Common myeloid progenitor, CD34-positive (primary cell): ENCODE results near the gene ZNF562.
"Not testable (repeated sequence)": the region's sequence is repeated elsewhere in the genome, so short reads cannot be mapped to it uniquely, and the experiment has no call there.

Experiments
- CTCF ChIA-PET: fragments of 350-600 bp; sonication (Branson Sonifier 250); formaldehyde crosslinking; loops from one replicate; lab custom pipeline; 2021; ENCODE audit warnings: antibody characterized with exemption; lab: Charles Lee
- POLR2A ChIA-PET: fragments of 350-600 bp; sonication (Branson Sonifier 250); formaldehyde crosslinking; loops from one replicate; lab custom pipeline; 2021; ENCODE audit warnings: antibody characterized with exemption; lab: Charles Lee
- DNase-seq, 3 donors: peaks; one replicate each; pipeline versions ENCODE4 v3.0.0 to v3.0.0-alpha.2; 2013
- H3K27ac ChIP-seq, 2 experiments: 1 replicate in 1 of 2; 2 replicates in 1 of 2; pipeline ENCODE4 v1.7.0; 2013; ENCODE audit warnings: inconsistent platforms in 2 of 2, low read length in 2 of 2, mild to moderate bottlenecking in 2 of 2, low read depth in 1 of 2, moderate library complexity in 1 of 2; ENCODE audit not compliant: severe bottlenecking in 2 of 2, insufficient read depth in 1 of 2, poor library complexity in 1 of 2
- H3K27me3 ChIP-seq, 5 experiments: replicated peaks in 2 of 5; 1 replicate in 3 of 5; 2 replicates in 2 of 5; pipeline versions ENCODE4 v1.6.1 to v1.7.0; 2013; ENCODE audit warnings: low read length in 4 of 5, mild to moderate bottlenecking in 2 of 5, moderate library complexity in 2 of 5, inconsistent platforms in 1 of 5; ENCODE audit not compliant: insufficient read depth in 5 of 5, control insufficient read depth in 4 of 5
- H3K36me3 ChIP-seq, 4 experiments: 1 replicate in 2 of 4; 2 replicates in 2 of 4; pipeline versions ENCODE4 v1.6.1 to v1.7.0; 2013; ENCODE audit warnings: low read length in 3 of 4, control low read depth in 1 of 4, mild to moderate bottlenecking in 1 of 4; ENCODE audit not compliant: control insufficient read depth in 4 of 4, insufficient read depth in 4 of 4
- H3K4me1 ChIP-seq, 4 experiments: 1 replicate in 3 of 4; 2 replicates in 1 of 4; pipeline versions ENCODE4 v1.6.1 to v1.7.1; 2013; ENCODE audit warnings: low read length in 3 of 4, mild to moderate bottlenecking in 3 of 4, control low read depth in 1 of 4, inconsistent platforms in 1 of 4, moderate library complexity in 1 of 4; ENCODE audit not compliant: control insufficient read depth in 4 of 4, insufficient read depth in 4 of 4; ENCODE audit errors: control extremely low read depth in 1 of 4
- H3K4me3 ChIP-seq, 7 experiments: 1 replicate in 4 of 7; 2 replicates in 3 of 7; pipeline versions ENCODE4 v1.5.1 to v1.7.0; 2013; ENCODE audit warnings: mild to moderate bottlenecking in 7 of 7, low read length in 6 of 7, moderate library complexity in 6 of 7, inconsistent platforms in 2 of 7, low read depth in 2 of 7, control low read depth in 1 of 7; ENCODE audit not compliant: insufficient read depth in 4 of 7, control insufficient read depth in 1 of 7; ENCODE audit errors: extremely low read depth in 1 of 7
- H3K9me3 ChIP-seq, 5 experiments: 1 replicate in 4 of 5; 2 replicates in 1 of 5; pipeline versions ENCODE4 v1.6.1 to v1.7.1; 2013; ENCODE audit warnings: low read length in 4 of 5, mild to moderate bottlenecking in 2 of 5, inconsistent platforms in 1 of 5, low read depth in 1 of 5, moderate library complexity in 1 of 5; ENCODE audit not compliant: control insufficient read depth in 4 of 5, insufficient read depth in 2 of 5; ENCODE audit errors: control extremely low read depth in 1 of 5
- WGBS: methylation state at CpG from one replicate; pipeline ENCODE4 v1.1.5; 2013; ENCODE audit not compliant: insufficient coverage; 5-methylcytosine and 5-hydroxymethylcytosine counted together

ZNF562 gene

DNA sequence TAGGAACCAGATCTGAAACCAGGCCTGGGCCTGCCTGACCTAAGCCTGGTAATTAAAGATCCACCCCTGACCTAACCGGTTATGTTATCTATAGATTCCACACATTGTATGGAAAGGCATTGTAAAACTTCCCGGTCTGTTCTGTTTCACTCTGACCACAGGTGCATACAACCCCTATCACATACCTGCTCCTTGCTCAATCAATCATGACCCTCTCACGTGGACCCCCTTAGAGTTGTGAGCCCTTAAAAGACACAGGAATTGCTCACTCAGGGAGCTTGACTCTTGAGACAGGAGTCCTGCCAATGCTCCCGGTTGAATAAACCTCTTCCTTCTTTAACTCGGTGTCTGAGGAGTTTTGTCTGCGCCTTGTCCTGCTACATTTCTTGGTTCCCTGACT is 27.3 kb upstream of the ZNF562 start:
- peaks cover 0 to 15% (median 8%) of the 10 kb centered on the region in 5 experiments for H3K9me3 ChIP-seq
- DNase-seq = no peak
- no peak overlapping the region for H3K4me3 ChIP-seq
- CTCF ChIA-PET = no interaction called here
- POLR2A ChIA-PET = no interaction called here
- no peaks in the 10 kb centered on the region for H3K36me3 ChIP-seq
- H3K27ac ChIP-seq = no peak overlapping the region
- no peaks in the 10 kb centered on the region for H3K27me3 ChIP-seq
- WGBS = 92% methylated on average over 2 of the region's 6 CpGs
- no peaks in the 10 kb centered on the region for H3K4me1 ChIP-seq

DNA sequence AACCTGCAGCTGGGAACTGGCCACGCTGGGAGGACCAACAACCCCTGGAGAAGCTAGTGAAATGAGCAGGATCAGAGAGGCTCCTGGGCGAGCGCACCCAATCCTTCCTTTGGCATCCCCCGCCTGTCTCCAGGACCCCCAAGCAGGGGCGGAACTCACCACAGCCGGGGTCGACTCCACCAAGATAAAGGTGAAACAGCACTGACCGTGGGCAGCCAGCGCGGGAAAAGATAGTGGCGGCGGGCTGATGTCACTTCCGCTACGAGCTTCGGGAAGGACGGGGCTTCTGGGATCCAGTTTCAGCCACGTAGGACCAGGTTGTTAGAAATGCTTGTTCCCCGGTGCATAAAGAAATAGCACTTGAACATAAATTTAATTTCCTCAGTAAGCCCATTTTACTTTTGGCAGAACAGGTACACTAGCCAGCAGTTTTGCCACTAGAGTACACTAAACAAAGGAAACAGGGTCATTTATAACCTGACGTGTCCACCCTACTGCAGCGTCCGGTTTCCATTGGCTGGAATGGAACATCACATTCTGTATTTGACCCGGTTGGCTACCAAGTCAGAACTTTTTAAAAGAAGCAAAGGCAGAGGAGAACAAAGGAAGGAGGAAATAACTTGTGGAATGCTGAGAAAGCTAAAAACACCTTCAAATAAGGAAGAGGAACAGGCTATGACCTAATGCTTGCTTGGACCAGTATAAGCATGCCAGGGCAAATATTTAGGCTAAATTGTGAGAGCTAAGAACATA is 25.5 kb upstream of the ZNF562 start:
- no peaks in the 10 kb centered on the region for H3K4me1 ChIP-seq
- ChIA-PET POLR2A (no interaction called here), CTCF (no interaction called here)
- no peak for DNase-seq
- no peaks in the 10 kb centered on the region for H3K27me3 ChIP-seq
- peaks cover 0 to 15% (median 8%) of the 10 kb centered on the region in 5 experiments for H3K9me3 ChIP-seq
- no peak overlapping the region for H3K27ac ChIP-seq
- no peak overlapping the region for H3K4me3 ChIP-seq
- no peaks in the 10 kb centered on the region for H3K36me3 ChIP-seq
- WGBS = 95% methylated on average over 22 of the region's 22 CpGs

- POLR2A ChIA-PET, CTCF ChIA-PET: not testable (repeated sequence)
- no CpG with 5 or more reads among the region's 4 CpGs for WGBS
Measured at GRCh38 chr19:9690301-9690700, 15.4 kb upstream of the ZNF562 start.

GRCh38 chr19:9679996-9680395 is 5.1 kb upstream of the ZNF562 start:
- CTCF ChIA-PET, H3K4me1 ChIP-seq, POLR2A ChIA-PET, H3K36me3 ChIP-seq, H3K4me3 ChIP-seq, H3K27ac ChIP-seq, H3K9me3 ChIP-seq, DNase-seq, H3K27me3 ChIP-seq: not testable (repeated sequence)
- 97% methylated on average over 16 of the region's 30 CpGs for WGBS

More at GRCh38 chr19:9690301-9690700, 15.4 kb upstream of the ZNF562 start:
- H3K4me3 ChIP-seq, H3K4me1 ChIP-seq, H3K36me3 ChIP-seq, H3K27me3 ChIP-seq, H3K27ac ChIP-seq, DNase-seq: not testable (repeated sequence)
- H3K9me3 ChIP-seq = peaks cover 0 to 12% (median 3%) of the 10 kb centered on the region in 5 experiments

DNA sequence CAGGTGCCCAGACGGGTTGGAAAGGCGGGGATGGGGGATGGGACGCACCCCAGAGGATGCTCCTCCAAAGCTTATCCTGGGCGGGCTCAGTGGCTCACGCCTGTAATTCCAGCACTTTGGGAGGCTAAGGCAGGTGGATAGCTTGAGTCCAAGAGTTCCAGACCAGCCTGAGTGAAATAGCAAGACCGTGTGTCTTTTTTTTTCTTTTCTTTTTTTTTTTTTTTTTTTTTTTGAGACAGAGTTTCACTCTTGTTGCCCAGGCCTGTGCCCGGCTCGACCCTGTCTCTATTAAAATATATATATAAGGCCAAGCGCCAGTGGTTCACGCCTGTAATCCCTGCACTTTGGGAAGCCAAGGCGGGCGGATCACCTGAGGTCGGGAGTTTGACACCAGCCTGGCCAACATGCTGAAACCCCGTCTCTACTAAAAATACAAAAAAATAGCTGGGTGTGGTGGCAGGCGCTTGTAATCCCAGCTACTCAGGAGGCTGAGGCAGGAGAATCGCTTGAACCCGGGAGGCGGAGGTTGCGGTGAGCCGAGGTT is 530 bp upstream of the ZNF562 start:
- Histone ChIP-seq H3K9me3 (peaks cover 4 to 35% (median 26%) of the 10 kb centered on the region in 5 experiments), H3K36me3 (peaks cover 7 to 25% (median 17%) of the 10 kb centered on the region in 4 experiments), H3K27ac (peak overlapping the region; percentile 88 to 97), H3K4me3 (peak overlapping the region; percentile 71 to 99 (median 92))
- H3K4me1 ChIP-seq, CTCF ChIA-PET, H3K27me3 ChIP-seq, POLR2A ChIA-PET, DNase-seq: not testable (repeated sequence)
- WGBS = 63% methylated on average over 12 of the region's 20 CpGs

- H3K9me3 ChIP-seq = peaks cover 5 to 44% (median 32%) of the 10 kb centered on the region in 5 experiments
- H3K4me3 ChIP-seq = peak overlapping the region; percentile 71 to 99 (median 92)
- 38% methylated on average over 10 of the region's 13 CpGs for WGBS
- peak; percentile 29 to 61 (median 50) for DNase-seq
- peaks cover 0 to 6% (median 0%) of the 10 kb centered on the region in 4 experiments for H3K4me1 ChIP-seq
- H3K27me3 ChIP-seq = no peaks in the 10 kb centered on the region
- peak overlapping the region; percentile 88 to 97 for H3K27ac ChIP-seq
- H3K36me3 ChIP-seq = peaks cover 7 to 31% (median 19%) of the 10 kb centered on the region in 4 experiments
- POLR2A ChIA-PET = no interaction called here
- CTCF ChIA-PET = no interaction called here
Measured at GRCh38 chr19:9673912-9674662, 813 bp downstream of the ZNF562 start.
